GM23248 (cell line): ENCODE data around the gene GALT. TPM values are rescaled to one million over a fixed set of nuclear protein-coding genes. Genes with fewer than 3 reads are reported as not detected.

Experiments
- DNase-seq: peaks from one replicate; pipeline ENCODE4 v3.0.0-alpha.2; 2015
- H2AFZ ChIP-seq: fragments of 200-600 bp; sonication (generic); 2 replicates; pipeline ENCODE4 v1.6.1; 2016; ENCODE audit warnings: antibody characterized with exemption
- H3F3A ChIP-seq: fragments of 200-600 bp; sonication (generic); 2 replicates; pipeline ENCODE4 v1.6.1; 2016; ENCODE audit warnings: mild to moderate bottlenecking, antibody characterized with exemption, mixed run types; ENCODE audit not compliant: insufficient read depth
- H3K27ac ChIP-seq: fragments of 200-600 bp; sonication (generic); 2 replicates; pipeline ENCODE4 v1.5.1; 2016; ENCODE audit warnings: mild to moderate bottlenecking
- H3K27me3 ChIP-seq: fragments of 200-600 bp; sonication (generic); replicated peaks from 2 replicates; pipeline ENCODE4 v1.6.1; 2016; ENCODE audit warnings: mild to moderate bottlenecking; ENCODE audit not compliant: insufficient read depth
- H3K36me3 ChIP-seq: fragments of 200-600 bp; sonication (generic); 2 replicates; pipeline ENCODE4 v1.6.1; 2016; ENCODE audit warnings: low read depth, mild to moderate bottlenecking
- H3K4me1 ChIP-seq: fragments of 200-600 bp; sonication (generic); 2 replicates; pipeline ENCODE4 v1.6.1; 2016; ENCODE audit warnings: mild to moderate bottlenecking; ENCODE audit not compliant: insufficient read depth
- H3K4me2 ChIP-seq: fragments of 200-600 bp; sonication (generic); one replicate; pipeline ENCODE4 v1.6.1; 2016; ENCODE audit warnings: mild to moderate bottlenecking; ENCODE audit not compliant: unreplicated experiment
- H3K4me3 ChIP-seq: fragments of 200-600 bp; sonication (generic); 2 replicates; pipeline ENCODE4 v1.5.1; 2016; ENCODE audit warnings: mild to moderate bottlenecking
- H3K79me2 ChIP-seq: fragments of 200-600 bp; sonication (generic); 2 replicates; pipeline ENCODE4 v1.6.1; 2016; ENCODE audit warnings: mild to moderate bottlenecking; ENCODE audit not compliant: insufficient read depth
- H3K9ac ChIP-seq: fragments of 200-600 bp; sonication (generic); 2 replicates; pipeline ENCODE4 v1.6.1; 2016; ENCODE audit warnings: mild to moderate bottlenecking
- H3K9me2 ChIP-seq: fragments of 200-600 bp; sonication (generic); 2 replicates; pipeline ENCODE4 v1.6.1; 2016; ENCODE audit warnings: mixed run types, mild to moderate bottlenecking, moderate library complexity; ENCODE audit not compliant: insufficient read depth
- H3K9me3 ChIP-seq: fragments of 200-600 bp; sonication (generic); one replicate; pipeline ENCODE4 v1.6.1; 2017; ENCODE audit warnings: low read depth
- H4K20me1 ChIP-seq: fragments of 200-600 bp; sonication (generic); 2 replicates; pipeline ENCODE4 v1.6.0; 2016; ENCODE audit not compliant: insufficient read depth
- EZH2 ChIP-seq: fragments of 200-600 bp; sonication (generic); IDR thresholded peaks from 2 replicates; pipeline ENCODE4 v1.6.1; 2018; ENCODE audit warnings: antibody characterized with exemption, mild to moderate bottlenecking; ENCODE audit not compliant: insufficient read depth, poor library complexity, severe bottlenecking
- EZH2phosphoT487 ChIP-seq: fragments of 200-600 bp; sonication (generic); IDR thresholded peaks from 2 replicates; pipeline ENCODE4 v1.6.1; 2018; ENCODE audit warnings: antibody characterized with exemption, moderate library complexity, mild to moderate bottlenecking, low read depth; ENCODE audit not compliant: insufficient read depth
- WGBS, 2 experiments: methylation state at CpG; one replicate each; pipeline ENCODE4 v1.1.6; 2015 to 2017; ENCODE audit warnings: low lambda C conversion rate in 2 of 2, low coverage in 1 of 2; ENCODE audit errors: missing lambda C conversion rate in 2 of 2; 5-methylcytosine and 5-hydroxymethylcytosine counted together
- in situ Hi-C: fragments of 300-500 bp; cut with MboI; formaldehyde crosslinking; loops from 2 replicates; pipeline ENCODE4 v1.15.0; 2020
- polyA plus RNA-seq: library from polyadenylated mRNA; unstranded; fragments of >200 nt; fragmentation: Nextera tagmentation; extraction: Ambion mirVana; gene quantifications from 2 replicates; pipeline ENCODE4 v1.2.1, GENCODE V29; 2016
- total RNA-seq: library from RNA; depleted of rRNA; stranded (reverse); fragments of >200 nt; shearing (Covaris generic); gene quantifications from 2 replicates; pipeline ENCODE4 v1.2.3, GENCODE V29; 2014

GALT gene
- total and polyA plus RNA-seq, 2 experiments from 2014 or later, result 25.5 to 29.1 TPM

DNA sequence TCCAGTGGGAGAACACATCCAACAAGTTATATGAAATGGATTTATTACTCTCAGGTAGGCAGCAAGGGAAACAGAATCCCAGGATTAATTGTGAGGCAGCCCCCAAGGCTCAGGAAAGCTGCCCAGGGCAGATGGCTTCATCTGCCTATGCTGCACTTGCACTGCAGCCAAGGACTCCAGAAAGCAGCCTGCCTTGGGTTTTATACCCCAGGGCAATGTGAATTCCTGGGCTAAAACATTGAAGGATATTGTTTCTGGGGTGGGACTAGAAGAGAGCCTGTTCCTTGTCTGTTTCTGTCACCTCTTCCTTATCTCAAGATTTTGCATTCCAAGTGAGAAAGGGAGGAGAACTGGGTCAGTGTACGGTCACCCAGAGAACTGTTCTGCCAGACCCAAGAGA is 24.8 kb downstream of the GALT start:
- peaks cover 21% of the 10 kb centered on the region for H3K79me2 ChIP-seq
- H3K9me3 ChIP-seq, result no peaks in the 10 kb centered on the region
- no peak overlapping the region for H3K27ac ChIP-seq
- WGBS, 2 experiments, result 92 to 94% methylated on average over 1 of the region's 1 CpG
- TF ChIP-seq EZH2phosphoT487, result no peak
- TF ChIP-seq EZH2, result no peak
- no peak overlapping the region for H3K4me2 ChIP-seq
- no peak overlapping the region for H2AFZ ChIP-seq
- no peak for DNase-seq
- H3F3A ChIP-seq, result peaks cover 12% of the 10 kb centered on the region; the same call in 1 of the 2 replicates
- H3K27me3 ChIP-seq, result no peaks in the 10 kb centered on the region
- no peak overlapping the region for H3K4me3 ChIP-seq
- in situ Hi-C loops, result no loop called here
- H3K4me1 ChIP-seq, result peaks cover 10% of the 10 kb centered on the region
- H4K20me1 ChIP-seq, result no peaks in the 10 kb centered on the region
- no peaks in the 10 kb centered on the region for H3K36me3 ChIP-seq
- H3K9me2 ChIP-seq, result no peaks in the 10 kb centered on the region
- no peak overlapping the region for H3K9ac ChIP-seq

DNA sequence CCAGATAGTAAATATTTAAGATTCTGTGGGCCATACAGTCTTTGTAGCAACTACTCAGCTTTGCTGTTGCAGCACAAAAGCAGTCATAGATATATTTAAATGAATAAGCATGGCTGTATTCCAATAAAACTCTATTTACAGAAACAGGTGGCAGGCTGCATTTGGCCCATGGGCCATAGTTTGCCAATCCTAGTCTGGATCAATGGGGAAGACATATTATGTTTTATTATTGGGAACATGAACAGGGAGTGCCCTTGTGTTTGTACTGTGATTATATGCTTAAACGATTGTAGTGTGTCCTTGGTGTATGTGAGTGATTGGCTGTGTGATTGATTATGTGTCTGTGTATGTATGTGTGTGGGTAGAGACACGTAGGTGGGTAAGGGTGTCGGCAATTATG is 28.0 kb downstream of the GALT start:
- H3K9me3 ChIP-seq, result no peaks in the 10 kb centered on the region
- H3F3A ChIP-seq, result peaks cover 12% of the 10 kb centered on the region; the same call in 1 of the 2 replicates
- 68 to 72% methylated on average over 3 of the region's 3 CpGs for WGBS, 2 experiments
- H3K4me1 ChIP-seq, result peaks cover 3% of the 10 kb centered on the region; the same call in 1 of the 2 replicates
- TF ChIP-seq EZH2 (no peak), EZH2phosphoT487 (no peak)
- no peak overlapping the region for H3K9ac ChIP-seq
- in situ Hi-C loops, result no loop called here
- H3K79me2 ChIP-seq, result no peaks in the 10 kb centered on the region
- no peaks in the 10 kb centered on the region for H4K20me1 ChIP-seq
- no peak overlapping the region for H3K4me3 ChIP-seq
- no peaks in the 10 kb centered on the region for H3K9me2 ChIP-seq
- no peak for DNase-seq
- no peaks in the 10 kb centered on the region for H3K27me3 ChIP-seq
- H3K4me2 ChIP-seq, result no peak overlapping the region
- H2AFZ ChIP-seq, result no peak overlapping the region
- no peaks in the 10 kb centered on the region for H3K36me3 ChIP-seq
- H3K27ac ChIP-seq, result no peak overlapping the region

DNA sequence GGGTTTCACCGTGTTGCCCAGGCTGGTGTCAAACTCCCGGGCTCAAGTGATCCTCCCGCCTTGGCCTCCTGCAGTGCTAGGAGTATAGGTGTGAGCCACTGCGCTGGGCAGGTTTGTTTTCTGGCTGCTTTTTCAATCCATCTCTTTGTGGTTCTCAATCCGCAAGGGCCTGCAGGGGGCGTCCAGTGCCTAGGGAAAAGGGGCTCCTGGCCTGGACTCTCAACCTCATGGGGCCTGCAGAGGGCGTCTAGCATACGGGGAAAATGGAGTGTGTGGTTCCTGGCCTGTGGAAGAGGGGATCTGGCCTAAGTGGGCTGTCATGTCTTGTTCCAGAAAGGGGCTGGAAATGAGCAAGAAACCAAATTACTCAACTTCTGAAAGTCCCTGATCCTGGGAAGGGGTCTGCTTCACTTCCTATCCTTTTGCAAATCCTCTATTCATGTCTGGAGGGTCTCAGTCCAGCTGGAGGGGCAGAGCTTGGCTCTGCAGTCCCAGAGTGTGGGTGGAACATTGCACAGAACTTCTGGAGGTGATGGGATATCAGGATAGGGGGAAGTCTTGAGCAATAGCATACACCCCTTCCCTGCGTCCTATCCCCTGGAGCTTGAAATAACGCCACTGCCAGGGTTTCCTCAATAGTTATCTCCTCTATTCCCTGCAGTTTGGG is 28.7 kb downstream of the GALT start:
- Histone ChIP-seq H3K9ac (no peak overlapping the region), H3K27me3 (no peaks in the 10 kb centered on the region)
- 34 to 43% methylated on average over 9 to 10 of the region's 10 CpGs for WGBS, 2 experiments

DNA sequence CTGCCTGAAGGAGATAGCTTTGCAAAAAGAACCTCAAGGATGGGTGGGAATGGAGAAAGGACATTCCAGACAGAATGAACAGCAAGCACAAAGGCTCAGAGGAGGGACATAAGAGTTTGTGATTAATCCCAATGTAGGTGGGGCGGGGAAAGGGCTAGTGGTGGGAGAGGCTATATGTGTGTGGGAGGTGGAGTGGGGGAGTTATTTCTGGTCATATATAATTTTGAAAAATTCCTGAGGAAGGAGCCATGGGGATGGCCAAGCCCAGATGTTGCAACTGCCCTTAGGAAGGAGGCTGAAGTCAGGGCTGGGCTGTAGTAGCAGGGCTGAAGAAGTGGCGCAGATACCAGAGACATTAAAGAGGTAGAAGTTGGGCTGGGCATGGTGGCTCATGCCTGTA is 29.4 kb downstream of the GALT start:
- H2AFZ ChIP-seq, result no peak overlapping the region; the same call in 1 of the 2 replicates
- H3K27me3 ChIP-seq, result no peaks in the 10 kb centered on the region
- H3K4me1 ChIP-seq, result peaks cover 3% of the 10 kb centered on the region; the same call in 1 of the 2 replicates
- H3K9ac ChIP-seq, result no peak overlapping the region
- WGBS, 2 experiments, result 80 to 81% methylated on average over 2 of the region's 2 CpGs
- H3K9me3 ChIP-seq, result no peaks in the 10 kb centered on the region
- H3K79me2 ChIP-seq, result no peaks in the 10 kb centered on the region
- H3K4me2 ChIP-seq, result no peak overlapping the region
- in situ Hi-C loops, result no loop called here
- H3K27ac ChIP-seq, result peak overlapping the region; percentile 14; the same call in 1 of the 2 replicates
- no peaks in the 10 kb centered on the region for H3K9me2 ChIP-seq
- peaks cover 12% of the 10 kb centered on the region; the same call in 1 of the 2 replicates for H3F3A ChIP-seq
- no peaks in the 10 kb centered on the region for H4K20me1 ChIP-seq
- DNase-seq, result peak; percentile 56
- H3K36me3 ChIP-seq, result no peaks in the 10 kb centered on the region
- H3K4me3 ChIP-seq, result no peak overlapping the region
- TF ChIP-seq EZH2phosphoT487 (no peak), EZH2 (no peak)

More for the DNA sequence above, 28.7 kb downstream of the GALT start:
- no peak overlapping the region; the same call in 1 of the 2 replicates for H2AFZ ChIP-seq
- H3K36me3 ChIP-seq, result no peaks in the 10 kb centered on the region
- DNase-seq, result peak; percentile 86
- in situ Hi-C loops, result no loop called here
- H3K9me3 ChIP-seq, result no peaks in the 10 kb centered on the region
- peaks cover 3% of the 10 kb centered on the region; the same call in 1 of the 2 replicates for H3K4me1 ChIP-seq
- no peaks in the 10 kb centered on the region for H3K79me2 ChIP-seq
- no peaks in the 10 kb centered on the region for H3K9me2 ChIP-seq
- H3K4me2 ChIP-seq, result no peak overlapping the region
- H4K20me1 ChIP-seq, result no peaks in the 10 kb centered on the region
- H3K27ac ChIP-seq, result peak overlapping the region; percentile 14; the same call in 1 of the 2 replicates
- TF ChIP-seq EZH2phosphoT487, result no peak
- TF ChIP-seq EZH2, result no peak
- peaks cover 12% of the 10 kb centered on the region; the same call in 1 of the 2 replicates for H3F3A ChIP-seq
- no peak overlapping the region for H3K4me3 ChIP-seq
